Forelimb muscle (tissue), 1 donor: ENCODE measurements around the gene PRKCA. TPM values are rescaled to one million over a fixed set of nuclear protein-coding genes. Genes with fewer than 3 reads are reported as not detected.
"Not testable (repeated sequence)": the region's sequence is repeated elsewhere in the genome, so short reads cannot be mapped to it uniquely, and the experiment has no call there.

ENCODE experiments used
- DNase-seq: peaks from one replicate; pipeline ENCODE4 v3.0.0-alpha.2; 2013; ENCODE audit warnings: low read depth
- polyA plus RNA-seq: library from polyadenylated mRNA; unstranded; fragments of 120-200 nt; gene quantifications from one replicate; pipeline ENCODE4 v1.2.1, GENCODE V29; 2013; ENCODE audit not compliant: insufficient read length

Gene PRKCA
- polyA plus RNA-seq, 1 donor: 2.4 TPM

GRCh38 chr17:66351701-66352100 is 49.3 kb downstream of the PRKCA start:
- DNase-seq: no peak

- no peak for DNase-seq
Observed at GRCh38 chr17:66353937-66354401, 51.6 kb downstream of the PRKCA start.

- no peak for DNase-seq
Observed at GRCh38 chr17:66354472-66354871, 52.1 kb downstream of the PRKCA start.

- DNase-seq: no peak
Observed at GRCh38 chr17:66354981-66355380, 52.6 kb downstream of the PRKCA start.

GRCh38 chr17:66355510-66355909 is 53.1 kb downstream of the PRKCA start:
- DNase-seq: no peak

- DNase-seq: no peak
Observed at GRCh38 chr17:66357037-66357436, 54.6 kb downstream of the PRKCA start.

GRCh38 chr17:66359351-66359750 is 56.9 kb downstream of the PRKCA start:
- no peak for DNase-seq

GRCh38 chr17:66360961-66361565 is 58.6 kb downstream of the PRKCA start:
- DNase-seq: not testable (repeated sequence)

GRCh38 chr17:66364508-66364907 is 62.1 kb downstream of the PRKCA start:
- DNase-seq: no peak

GRCh38 chr17:66364990-66365490 is 62.6 kb downstream of the PRKCA start:
- DNase-seq: no peak

- no peak for DNase-seq
Observed at GRCh38 chr17:66365903-66366302, 63.5 kb downstream of the PRKCA start.

GRCh38 chr17:66367107-66367506 is 64.7 kb downstream of the PRKCA start:
- DNase-seq: no peak

- DNase-seq: no peak
Observed at GRCh38 chr17:66369830-66370229, 67.4 kb downstream of the PRKCA start.

- no peak for DNase-seq
Observed at GRCh38 chr17:66371561-66371960, 69.1 kb downstream of the PRKCA start.

GRCh38 chr17:66372182-66372581 is 69.8 kb downstream of the PRKCA start:
- DNase-seq: no peak

GRCh38 chr17:66373079-66373478 is 70.7 kb downstream of the PRKCA start:
- no peak for DNase-seq

GRCh38 chr17:66373944-66374817 is 71.8 kb downstream of the PRKCA start:
- DNase-seq: no peak

- no peak for DNase-seq
Observed at GRCh38 chr17:66375121-66375520, 72.7 kb downstream of the PRKCA start.

GRCh38 chr17:66378296-66378695 is 75.9 kb downstream of the PRKCA start:
- no peak for DNase-seq

GRCh38 chr17:66379544-66379943 is 77.1 kb downstream of the PRKCA start:
- DNase-seq: no peak

- no peak for DNase-seq
Observed at GRCh38 chr17:66379996-66380395, 77.6 kb downstream of the PRKCA start.

- no peak for DNase-seq
Observed at GRCh38 chr17:66381701-66382362, 79.4 kb downstream of the PRKCA start.
